GM12878 (cell line): ENCODE data around the gene MYO1E.

Source experiments
- BHLHE40 ChIP-seq, 2 experiments: fragments of 450-650 bp in 1 of 2; IDR thresholded peaks; 2 replicates each; pipeline ENCODE4 v1.6.1; 2011 to 2017; ENCODE audit warnings: low read depth in 2 of 2, borderline replicate concordance in 1 of 2, improper control_type of control experiment in 1 of 2, low read length in 1 of 2, mild to moderate bottlenecking in 1 of 2
- BMI1 ChIP-seq: fragments of 450-650 bp; IDR thresholded peaks from 2 replicates; pipeline ENCODE4 v1.6.1; 2016; ENCODE audit warnings: mild to moderate bottlenecking, moderate library complexity, borderline replicate concordance
- CEBPB ChIP-seq, 2 experiments: fragments of 150-350 bp in 1 of 2; IDR thresholded peaks; 2 replicates each; pipeline ENCODE4 v1.6.1; 2012 to 2014; ENCODE audit warnings: low read depth in 2 of 2, low read length in 2 of 2, borderline replicate concordance in 1 of 2, inconsistent platforms in 1 of 2
- CREB1 ChIP-seq: IDR thresholded peaks from 2 replicates; pipeline ENCODE4 v1.6.1; 2012; ENCODE audit warnings: low read depth, mild to moderate bottlenecking, inconsistent platforms
- CTCF ChIP-seq, 3 experiments: IDR thresholded peaks in 2 of 3; conservative IDR thresholded peaks in 1 of 3; 2 replicates each; pipeline ENCODE4 v1.5.1; 2011; ENCODE audit warnings: low read depth in 3 of 3, low read length in 3 of 3, mild to moderate bottlenecking in 3 of 3, control low read depth in 2 of 3, moderate library complexity in 2 of 3, inconsistent platforms in 1 of 3, mixed read lengths in 1 of 3; ENCODE audit not compliant: control insufficient read depth in 2 of 3, insufficient read depth in 1 of 3; ENCODE audit errors: extremely low read depth in 1 of 3
- CUX1 ChIP-seq: IDR thresholded peaks from 2 replicates; pipeline ENCODE4 v1.6.1; 2012; ENCODE audit warnings: improper control_type of control experiment, low read depth, low read length; ENCODE audit not compliant: insufficient replicate concordance
- NFXL1 ChIP-seq: fragments of 450-650 bp; IDR thresholded peaks from 2 replicates; pipeline ENCODE4 v1.6.1; 2017; ENCODE audit warnings: antibody characterized with exemption, mild to moderate bottlenecking, borderline replicate concordance
- POLR2A ChIP-seq: IDR thresholded peaks from 2 replicates; pipeline ENCODE4 v1.6.1; 2011; ENCODE audit warnings: low read depth, mild to moderate bottlenecking, low read length
- POLR2AphosphoS5 ChIP-seq: IDR thresholded peaks from 2 replicates; pipeline ENCODE4 v1.6.1; 2011; ENCODE audit warnings: mild to moderate bottlenecking, low read length, inconsistent platforms
- RBBP5 ChIP-seq: fragments of 200-600 bp; sonication (generic); conservative IDR thresholded peaks from 2 replicates; pipeline ENCODE4 v1.6.1; 2016
- SUZ12 ChIP-seq: fragments of 200-600 bp; sonication (generic); IDR thresholded peaks from one replicate; pipeline ENCODE4 v1.6.1; 2018; ENCODE audit warnings: antibody characterized with exemption, mild to moderate bottlenecking; ENCODE audit not compliant: unreplicated experiment
- ZNF687 ChIP-seq: fragments of 450-650 bp; IDR thresholded peaks from 2 replicates; pipeline ENCODE4 v1.6.1; 2017; ENCODE audit warnings: mild to moderate bottlenecking, moderate library complexity

- TF ChIP-seq CTCF (IDR thresholded peaks at IDR 0.05 in 2 of 3, conservative IDR thresholded peaks at IDR 0.05 in 1 of 3; ENCODE audit: control insufficient read depth in 2 of 3, extremely low read depth in 1 of 3, insufficient read depth in 1 of 3, low read depth in 3 of 3, low read length in 3 of 3) (no peak), CREB1 (no peak), POLR2AphosphoS5 (no peak), NFXL1 (no peak), SUZ12 (no peak), BHLHE40 (IDR thresholded peaks at IDR 0.05; ENCODE audit: borderline replicate concordance in 1 of 2, low read depth in 2 of 2, low read length in 1 of 2) (no peak), CUX1 (no peak), RBBP5 (no peak), BMI1 (no peak), POLR2A (no peak), ZNF687 (peak; percentile 36; the same call in 1 of the 2 replicates), CEBPB (IDR thresholded peaks at IDR 0.05; ENCODE audit: borderline replicate concordance in 1 of 2, low read depth in 2 of 2, low read length in 2 of 2) (no peak)
Observed at GRCh38 chr15:59329570-59330350, 42.9 kb downstream of the MYO1E start.
